H1 (cell line): ENCODE data around the gene MYO1G. TPM values are rescaled to one million over a fixed set of nuclear protein-coding genes. Genes with fewer than 3 reads are reported as not detected.

Experiments
- CTCF ChIA-PET: fragments of 300-600 bp; sonication (Branson Sonifier 250); formaldehyde crosslinking; loops from one replicate; lab custom pipeline; 2021; ENCODE audit not compliant: partially characterized antibody; lab: Charles Lee
- POLR2A ChIA-PET: fragments of 300-600 bp; sonication (Branson Sonifier 250); formaldehyde crosslinking; loops from one replicate; lab custom pipeline; 2021; ENCODE audit warnings: inconsistent platforms; ENCODE audit not compliant: partially characterized antibody; lab: Charles Lee
- DNase-seq, 2 experiments: peaks; one replicate each; pipeline versions ENCODE4 v3.0.0 to v3.0.0-alpha.2; 2010 to 2022; ENCODE audit warnings: low spot score in 2 of 2, low read depth in 1 of 2, mixed read lengths in 1 of 2
- FAIRE-seq: peaks from 2 replicates; lab custom pipeline; 2011; peaks lifted over from hg19 to GRCh38; lab: Jason Lieb, UNC
- H2AFZ ChIP-seq: 2 replicates; pipeline ENCODE4 v1.8.1; 2012; ENCODE audit warnings: low read length, inconsistent platforms
- H2AK5ac ChIP-seq: 2 replicates; pipeline ENCODE4 v1.6.1; 2013; ENCODE audit warnings: low read depth, low read length
- H2BK120ac ChIP-seq: replicated peaks from 2 replicates; pipeline ENCODE3; 2013; ENCODE audit warnings: low read depth, low read length, inconsistent platforms
- H2BK12ac ChIP-seq: 2 replicates; pipeline ENCODE4 v1.6.1; 2013; ENCODE audit warnings: low read depth, low read length
- H2BK15ac ChIP-seq: 2 replicates; pipeline ENCODE4 v1.6.1; 2013; ENCODE audit warnings: low read length
- H2BK20ac ChIP-seq: 2 replicates; pipeline ENCODE4 v1.6.1; 2013; ENCODE audit warnings: low read length
- H2BK5ac ChIP-seq: 2 replicates; pipeline ENCODE4 v1.6.1; 2013; ENCODE audit warnings: low read depth, low read length
- H3K14ac ChIP-seq: 2 replicates; pipeline ENCODE4 v1.6.1; 2013; ENCODE audit warnings: inconsistent platforms; ENCODE audit not compliant: insufficient read length
- H3K18ac ChIP-seq: 2 replicates; pipeline ENCODE4 v1.6.1; 2013; ENCODE audit warnings: low read length; ENCODE audit errors: extremely low read depth
- H3K23ac ChIP-seq: 2 replicates; pipeline ENCODE4 v1.6.1; 2013; ENCODE audit warnings: inconsistent platforms; ENCODE audit not compliant: insufficient read length
- H3K23me2 ChIP-seq: 2 replicates; pipeline ENCODE4 v1.6.1; 2013; ENCODE audit warnings: low read depth, low read length
- H3K27ac ChIP-seq: 2 replicates; pipeline ENCODE4 v1.6.1; 2011; ENCODE audit warnings: low read depth, low read length, inconsistent platforms
- H3K27me3 ChIP-seq, 4 experiments: replicated peaks in 1 of 4; 1 replicate in 1 of 4; 2 replicates in 3 of 4; pipeline versions ENCODE4 v1.6.1 to v1.8.1; 2011 to 2013; ENCODE audit warnings: low read length in 3 of 4, mild to moderate bottlenecking in 3 of 4, inconsistent platforms in 2 of 4, mixed read lengths in 2 of 4, moderate library complexity in 1 of 4; ENCODE audit not compliant: control insufficient read depth in 3 of 4, insufficient read depth in 3 of 4; ENCODE audit errors: extremely low read depth in 1 of 4
- H3K36me3 ChIP-seq, 4 experiments: 2 replicates each; pipeline versions ENCODE4 v1.6.1 to v1.8.1; 2011 to 2013; ENCODE audit warnings: mild to moderate bottlenecking in 4 of 4, low read length in 3 of 4, moderate library complexity in 2 of 4, control low read depth in 1 of 4, inconsistent platforms in 1 of 4; ENCODE audit not compliant: insufficient read depth in 4 of 4, control insufficient read depth in 2 of 4
- H3K4ac ChIP-seq: replicated peaks from 2 replicates; pipeline ENCODE3; 2013; ENCODE audit warnings: low read length, low read depth, mixed read lengths, inconsistent platforms; ENCODE audit not compliant: insufficient read length
- H3K4me1 ChIP-seq, 4 experiments: replicated peaks in 1 of 4; 1 replicate in 1 of 4; 2 replicates in 3 of 4; pipeline versions ENCODE4 v1.6.1 to v1.8.1; 2011 to 2013; ENCODE audit warnings: low read length in 3 of 4, inconsistent platforms in 2 of 4, mixed read lengths in 1 of 4; ENCODE audit not compliant: insufficient read depth in 4 of 4, control insufficient read depth in 3 of 4
- H3K4me2 ChIP-seq, 2 experiments: 2 replicates each; pipeline versions ENCODE4 v1.6.1 to v1.8.1; 2011 to 2013; ENCODE audit warnings: low read depth in 2 of 2, low read length in 2 of 2, control low read depth in 1 of 2, inconsistent platforms in 1 of 2, mild to moderate bottlenecking in 1 of 2; ENCODE audit not compliant: insufficient read depth in 1 of 2
- H3K4me3 ChIP-seq, 4 experiments: fragments of 200-600, 300-600 bp in 1 of 4; sonication (generic), shearing (Covaris generic), sonication (Bioruptor Twin) in 1 of 4; 2 replicates each; pipeline versions ENCODE4 v1.5.1 to v1.8.1; 2011 to 2016; ENCODE audit warnings: low read length in 4 of 4, low read depth in 3 of 4, control low read depth in 2 of 4, inconsistent platforms in 2 of 4, mild to moderate bottlenecking in 2 of 4, mixed read lengths in 1 of 4, moderate library complexity in 1 of 4; ENCODE audit not compliant: insufficient read depth in 2 of 4; ENCODE audit errors: extremely low read depth in 1 of 4
- H3K56ac ChIP-seq: replicated peaks from 2 replicates; pipeline ENCODE3; 2013; ENCODE audit warnings: low read depth, mild to moderate bottlenecking, mixed read lengths, low read length, inconsistent platforms; ENCODE audit not compliant: insufficient read length
- H3K79me1 ChIP-seq: 2 replicates; pipeline ENCODE4 v1.6.1; 2013; ENCODE audit warnings: low read depth, low read length, control low read depth
- H3K79me2 ChIP-seq, 2 experiments: 2 replicates each; pipeline versions ENCODE4 v1.6.1 to v1.8.1; 2012 to 2013; ENCODE audit warnings: low read length in 2 of 2, mild to moderate bottlenecking in 2 of 2, inconsistent platforms in 1 of 2; ENCODE audit not compliant: insufficient read depth in 2 of 2, control insufficient read depth in 1 of 2
- H3K9ac ChIP-seq, 4 experiments: replicated peaks in 1 of 4; 1 replicate in 1 of 4; 2 replicates in 3 of 4; pipeline versions ENCODE4 v1.6.1 to v1.8.1; 2011 to 2013; ENCODE audit warnings: low read depth in 3 of 4, low read length in 3 of 4, control low read depth in 2 of 4, mild to moderate bottlenecking in 2 of 4, moderate library complexity in 2 of 4, inconsistent platforms in 1 of 4; ENCODE audit errors: extremely low read depth in 1 of 4
- H3K9me3 ChIP-seq, 2 experiments: 2 replicates each; pipeline versions ENCODE4 v1.6.1 to v1.8.1; 2012 to 2013; ENCODE audit warnings: mild to moderate bottlenecking in 2 of 2, moderate library complexity in 2 of 2, control low read depth in 1 of 2, inconsistent platforms in 1 of 2, low read depth in 1 of 2, low read length in 1 of 2, mixed read lengths in 1 of 2; ENCODE audit not compliant: insufficient read depth in 2 of 2
- H4K20me1 ChIP-seq, 2 experiments: replicated peaks in 1 of 2; 2 replicates each; pipeline versions ENCODE3 to v1.8.1; 2011 to 2013; ENCODE audit warnings: inconsistent platforms in 2 of 2, low read length in 2 of 2, mild to moderate bottlenecking in 1 of 2; ENCODE audit not compliant: insufficient read depth in 2 of 2, control insufficient read depth in 1 of 2
- H4K5ac ChIP-seq: 2 replicates; pipeline ENCODE4 v1.6.1; 2013; ENCODE audit warnings: low read length, low read depth, mixed read lengths, inconsistent platforms; ENCODE audit not compliant: insufficient read length
- H4K8ac ChIP-seq: 2 replicates; pipeline ENCODE4 v1.8.0; 2013; ENCODE audit warnings: mild to moderate bottlenecking, moderate library complexity, low read length, inconsistent platforms; ENCODE audit not compliant: insufficient read depth; ENCODE audit errors: extremely low read depth
- H4K91ac ChIP-seq: replicated peaks from 2 replicates; pipeline ENCODE3; 2013; ENCODE audit warnings: low read length, mixed read lengths, inconsistent platforms; ENCODE audit not compliant: insufficient read length
- BACH1 ChIP-seq: IDR thresholded peaks from 2 replicates; pipeline ENCODE4 v1.6.1; 2012; ENCODE audit warnings: low read length, improper control_type of control experiment
- CBX5 ChIP-seq: fragments of 300-800, 300-1000 bp; sonication (generic); IDR thresholded peaks from 2 replicates; pipeline ENCODE4 v1.7.1; 2016; ENCODE audit warnings: antibody characterized with exemption, low read length, low read depth
- CEBPB ChIP-seq: IDR thresholded peaks from 2 replicates; pipeline ENCODE4 v1.6.1; 2012; ENCODE audit warnings: low read depth, low read length
- CHD1 ChIP-seq: IDR thresholded peaks from 2 replicates; pipeline ENCODE4 v1.6.1; 2012; ENCODE audit warnings: low read depth, low read length, improper control_type of control experiment
- EZH2 ChIP-seq: fragments of 200-600 bp; sonication (generic); IDR thresholded peaks from 2 replicates; pipeline ENCODE4 v1.7.1; 2012; ENCODE audit warnings: low read depth, mild to moderate bottlenecking, moderate library complexity, low read length, inconsistent platforms; ENCODE audit not compliant: severe bottlenecking
- HDAC2 ChIP-seq, 2 experiments: fragments of 300-600 bp in 1 of 2; sonication (generic) in 1 of 2; IDR thresholded peaks; 2 replicates each; pipeline ENCODE4 v1.6.1; 2011 to 2012; ENCODE audit warnings: low read depth in 2 of 2, low read length in 2 of 2, mild to moderate bottlenecking in 2 of 2, moderate library complexity in 2 of 2, borderline replicate concordance in 1 of 2, inconsistent platforms in 1 of 2
- JUN ChIP-seq: IDR thresholded peaks from 2 replicates; pipeline ENCODE4 v1.6.1; 2011; ENCODE audit warnings: low read depth, mild to moderate bottlenecking, improper control_type of control experiment, low read length
- MAFK ChIP-seq: IDR thresholded peaks from 2 replicates; pipeline ENCODE4 v1.6.1; 2012; ENCODE audit warnings: low read depth, mild to moderate bottlenecking, improper control_type of control experiment, low read length
- POLR2AphosphoS5 ChIP-seq: IDR thresholded peaks from 2 replicates; pipeline ENCODE4 v1.6.1; 2011; ENCODE audit warnings: low read depth, low read length
- RNF2 ChIP-seq: fragments of 200-900, 300-1000 bp; sonication (generic); IDR thresholded peaks from 2 replicates; pipeline ENCODE4 v1.7.1; 2016; ENCODE audit warnings: borderline replicate concordance, low read depth, mild to moderate bottlenecking, antibody characterized with exemption, low read length; ENCODE audit not compliant: poor library complexity, severe bottlenecking; ENCODE audit errors: missing control alignments
- SIN3A ChIP-seq, 2 experiments: IDR thresholded peaks in 1 of 2; conservative IDR thresholded peaks in 1 of 2; 2 replicates each; pipeline ENCODE4 v1.6.1; 2011 to 2012; ENCODE audit warnings: low read length in 2 of 2, improper control_type of control experiment in 1 of 2, low read depth in 1 of 2, mild to moderate bottlenecking in 1 of 2
- SIRT6 ChIP-seq: IDR thresholded peaks from one replicate; pipeline ENCODE4 v1.7.1; 2012; ENCODE audit warnings: low read length, inconsistent platforms
- SP4 ChIP-seq: IDR thresholded peaks from 2 replicates; pipeline ENCODE4 v1.6.1; 2012; ENCODE audit warnings: low read length, inconsistent platforms
- SRF ChIP-seq: IDR thresholded peaks from 2 replicates; pipeline ENCODE4 v1.6.1; 2011; ENCODE audit warnings: mild to moderate bottlenecking, low read depth, low read length, moderate library complexity
- WGBS, 2 experiments: shearing (Covaris generic) in 1 of 2; methylation state at CpG; one replicate each; pipeline versions ENCODE4 v1.1.6 to v1.1.7; 2013 to 2015; ENCODE audit warnings: low lambda C conversion rate in 2 of 2, mixed read lengths in 2 of 2, inconsistent platforms in 1 of 2, low coverage in 1 of 2, missing lambda C conversion rate in 1 of 2; ENCODE audit not compliant: insufficient replicate concordance in 2 of 2, insufficient coverage in 1 of 2, insufficient read length in 1 of 2; ENCODE audit errors: extremely low coverage in 1 of 2, missing lambda C conversion rate in 1 of 2; 5-methylcytosine and 5-hydroxymethylcytosine counted together
- polyA plus RNA-seq, 7 experiments: library from polyadenylated mRNA; depleted of rRNA in 3 of 7; stranded (reverse) in 5 of 7; unstranded in 2 of 7; fragments of >200 nt in 5 of 7; fragments of 200-250 nt in 2 of 7; gene quantifications; 1 replicate in 5 of 7; 2 replicates in 1 of 7; 4 replicates in 1 of 7; pipeline versions ENCODE4 v1.2.1 to v1.2.3, GENCODE V29; 2011 to 2013; ENCODE audit warnings: missing spikeins in 2 of 7, mixed read lengths in 2 of 7
- total RNA-seq: library from RNA; stranded (reverse); fragmentation: NEBNext Ultra II Directional; extraction: Animal tissue kit (Norgen Biotek cat#: 25700); gene quantifications from 2 replicates; pipeline ENCODE4 v1.2.1, GENCODE V29; 2021

MYO1G gene
- total and polyA plus RNA-seq, 2 of the 8 experiments (the other 6 are each of a cell fraction or from before 2014, with no cell fraction given), result 0.08 to 0.19 TPM

- no peak overlapping the region for H3K27ac ChIP-seq
- H3K36me3 ChIP-seq, result no peaks in the 10 kb centered on the region
- no peak overlapping the region for H2BK120ac ChIP-seq
- H2BK20ac ChIP-seq, result no peak overlapping the region
- peaks cover 0 to 1% of the 10 kb centered on the region in 2 experiments for H4K20me1 ChIP-seq
- H3K4ac ChIP-seq, result no peak overlapping the region
- POLR2A ChIA-PET, result interaction anchor here (0.6 to 17.9 kb wide), 4 partner anchors 12 to 167 kb away, joined by 3 to 327 read pairs (median 4); partner anchors contain the start of genes MYO1G and TBRG4
- H3K4me1 ChIP-seq, result no peaks in the 10 kb centered on the region; a peak in 1 of 7 replicates
- H2AFZ ChIP-seq, result no peak overlapping the region
- no peak overlapping the region for H3K23ac ChIP-seq
- H3K27me3 ChIP-seq, result no peaks in the 10 kb centered on the region
- no peaks in the 10 kb centered on the region for H3K79me2 ChIP-seq
- H3K14ac ChIP-seq, result no peak overlapping the region
- H2BK12ac ChIP-seq, result no peak overlapping the region
- DNase-seq (no peak), FAIRE-seq (no peak)
- H4K91ac ChIP-seq, result no peak overlapping the region
- no peaks in the 10 kb centered on the region for H3K23me2 ChIP-seq
- no peak overlapping the region for H3K18ac ChIP-seq
- H3K79me1 ChIP-seq, result no peaks in the 10 kb centered on the region
- WGBS, 2 experiments, result 89% methylated on average over 17 of the region's 18 CpGs; no CpG with 5 or more reads in 1 of the 2 experiments
- H3K4me3 ChIP-seq, result no peak overlapping the region
- H2AK5ac ChIP-seq, result no peak overlapping the region
- no peak overlapping the region for H4K5ac ChIP-seq
- no peak overlapping the region for H2BK15ac ChIP-seq
- CTCF ChIA-PET, result interaction anchor here (6.2 kb wide), 1 partner anchor 165 kb away, joined by 105 read pairs; no protein-coding TSS in a partner anchor
- H3K9me3 ChIP-seq, result no peaks in the 10 kb centered on the region
- no peak overlapping the region for H2BK5ac ChIP-seq
- H3K56ac ChIP-seq, result no peak overlapping the region
- H3K9ac ChIP-seq, result no peak overlapping the region
- H4K8ac ChIP-seq, result no peak overlapping the region; the same call in 1 of the 2 replicates
- no peak overlapping the region for H3K4me2 ChIP-seq
- TF ChIP-seq POLR2AphosphoS5 (no peak), SIN3A (conservative IDR thresholded peaks at IDR 0.05 in 1 of 2, IDR thresholded peaks at IDR 0.05 in 1 of 2; ENCODE audit: low read depth in 1 of 2, low read length in 2 of 2) (no peak), MAFK (no peak), HDAC2 (IDR thresholded peaks at IDR 0.05; ENCODE audit: borderline replicate concordance in 1 of 2, low read depth in 2 of 2, low read length in 2 of 2) (no peak), CEBPB (no peak), CHD1 (no peak), BACH1 (no peak), CBX5 (no peak), RNF2 (no peak), JUN (no peak), EZH2 (no peak), SRF (no peak), SP4 (no peak), SIRT6 (no peak)
These were observed 8.2 kb downstream of the MYO1G start for GRCh38 chr7:44970523-44971051.
